ENCODE data around the gene ADRM1. TPM values are rescaled to one million over a fixed set of nuclear protein-coding genes. Genes with fewer than 3 reads are reported as not detected.

ADRM1 gene
- total RNA-seq, 1 experiment from 2014 or later, result 227 TPM

DNA sequence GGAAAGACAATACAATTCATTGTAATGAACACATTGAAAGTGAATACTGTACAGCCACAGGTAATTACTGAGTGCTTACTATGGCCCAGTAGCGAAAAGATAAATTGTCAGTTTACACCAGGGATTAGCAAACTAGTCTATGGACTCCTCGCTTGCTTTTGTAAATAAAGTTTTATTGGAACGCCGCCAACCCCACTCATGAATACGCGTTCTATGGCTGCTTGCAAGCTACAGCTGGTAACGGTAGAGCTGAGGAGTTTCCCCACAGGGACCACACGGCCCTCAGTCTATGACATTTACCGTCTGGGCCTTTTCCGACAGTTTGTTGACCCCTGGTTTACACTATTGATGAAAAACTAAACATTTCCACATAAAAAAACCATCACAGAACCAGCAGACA is 40.1 kb downstream of the ADRM1 start:
- Mint-ChIP-seq H3K4me3 (ENCODE audit: low read depth, unreplicated experiment) (no peak overlapping the region), H3K36me3 (ENCODE audit: insufficient read depth, unreplicated experiment) (peaks cover 94% of the 10 kb centered on the region), H3K4me1 (ENCODE audit: low read depth, unreplicated experiment) (no peaks in the 10 kb centered on the region), H3K27ac (ENCODE audit: unreplicated experiment) (no peak overlapping the region), H3K27me3 (ENCODE audit: unreplicated experiment) (no peaks in the 10 kb centered on the region), H3K9me3 (ENCODE audit: low read depth, unreplicated experiment) (no peaks in the 10 kb centered on the region)
- DNase-seq, result no peak
- CTCF ChIA-PET, result no interaction called here
- BruUV-seq (replicated peaks), result TSS peak; percentile 10
- no peak for TF ChIP-seq CTCF (IDR thresholded peaks at IDR 0.05; ENCODE audit: unreplicated experiment)
- intact Hi-C loops (cut with micrococcal nuclease; ENCODE audit: unreplicated experiment), result no loop called here

DNA sequence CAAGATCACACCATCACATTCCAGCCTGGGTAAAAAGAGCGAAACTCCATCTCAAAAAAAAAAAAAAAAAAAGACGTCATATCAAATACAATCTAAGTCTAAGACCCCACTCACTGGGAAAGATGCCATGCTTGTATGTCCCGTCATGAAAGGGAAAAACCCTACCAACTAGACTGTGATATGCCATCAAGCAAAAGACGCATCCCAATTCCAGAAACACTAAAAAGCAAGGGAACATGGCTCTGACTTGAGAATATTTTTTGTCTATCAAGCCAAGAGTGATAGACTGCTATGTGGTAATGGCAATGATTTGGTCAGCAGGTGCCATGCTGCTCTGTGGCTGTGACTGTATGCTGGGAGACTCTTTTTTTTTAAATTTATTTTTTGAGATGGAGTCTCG is 41.3 kb downstream of the ADRM1 start:
- CTCF ChIA-PET, result no interaction called here
- Mint-ChIP-seq H3K4me3 (ENCODE audit: low read depth, unreplicated experiment) (no peak overlapping the region), H3K36me3 (ENCODE audit: insufficient read depth, unreplicated experiment) (peaks cover 94% of the 10 kb centered on the region), H3K27me3 (ENCODE audit: unreplicated experiment) (no peaks in the 10 kb centered on the region), H3K4me1 (ENCODE audit: low read depth, unreplicated experiment) (peaks cover 10% of the 10 kb centered on the region), H3K9me3 (ENCODE audit: low read depth, unreplicated experiment) (peaks cover 3% of the 10 kb centered on the region), H3K27ac (ENCODE audit: unreplicated experiment) (no peak overlapping the region)
- BruUV-seq (replicated peaks), result no TSS peak
- intact Hi-C loops (cut with micrococcal nuclease; ENCODE audit: unreplicated experiment), result no loop called here
- no peak for TF ChIP-seq CTCF (IDR thresholded peaks at IDR 0.05; ENCODE audit: unreplicated experiment)
- no peak for DNase-seq

- no peak for TF ChIP-seq CTCF (IDR thresholded peaks at IDR 0.05; ENCODE audit: unreplicated experiment)
- DNase-seq, result no peak
- intact Hi-C loops (cut with micrococcal nuclease; ENCODE audit: unreplicated experiment), result no loop called here
- CTCF ChIA-PET, result no interaction called here
- Mint-ChIP-seq H3K27me3 (ENCODE audit: unreplicated experiment) (no peaks in the 10 kb centered on the region), H3K27ac (ENCODE audit: unreplicated experiment) (no peak overlapping the region), H3K4me1 (ENCODE audit: low read depth, unreplicated experiment) (peaks cover 17% of the 10 kb centered on the region), H3K9me3 (ENCODE audit: low read depth, unreplicated experiment) (peaks cover 3% of the 10 kb centered on the region), H3K4me3 (ENCODE audit: low read depth, unreplicated experiment) (no peak overlapping the region), H3K36me3 (ENCODE audit: insufficient read depth, unreplicated experiment) (peaks cover 94% of the 10 kb centered on the region)
- TSS peak; percentile 11 for BruUV-seq (replicated peaks)
Measured at GRCh38 chr20:62344782-62345181, 42.0 kb downstream of the ADRM1 start.

DNA sequence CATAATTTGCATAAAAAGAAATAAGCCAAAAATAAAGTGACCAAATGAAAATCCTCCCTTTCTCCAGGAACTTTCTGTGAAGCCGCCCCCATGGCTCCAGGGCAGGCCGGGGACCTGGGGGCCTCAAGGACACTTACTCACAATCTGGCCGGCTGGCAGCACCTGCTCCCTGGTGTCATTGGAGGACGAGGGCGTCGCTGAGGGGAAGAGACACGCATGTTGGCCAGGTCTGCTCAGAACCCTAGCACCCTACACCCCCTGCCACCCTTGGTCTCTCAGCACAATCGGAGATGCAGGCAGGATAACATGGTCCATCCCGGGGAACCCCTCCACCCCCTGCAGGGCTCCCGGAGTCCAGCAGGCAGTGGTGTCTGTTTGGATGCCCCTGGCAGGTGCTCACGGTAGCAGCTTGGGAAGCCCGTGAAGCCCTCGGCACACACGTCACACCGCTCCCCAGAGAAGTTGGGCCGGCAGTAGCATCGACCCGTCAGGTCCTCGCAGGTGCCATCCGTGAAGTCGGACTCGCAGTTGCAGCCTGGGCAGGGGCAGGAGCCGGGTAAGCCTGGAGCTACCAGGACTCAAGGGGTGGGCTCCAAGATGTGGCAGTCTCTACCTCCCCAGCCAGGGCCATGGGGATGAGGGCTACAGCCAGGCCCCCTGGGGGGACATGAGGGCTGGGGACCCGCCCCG is 43.0 kb downstream of the ADRM1 start:
- TF ChIP-seq CTCF (IDR thresholded peaks at IDR 0.05; ENCODE audit: unreplicated experiment), result no peak
- no peak for DNase-seq
- Mint-ChIP-seq H3K4me3 (ENCODE audit: low read depth, unreplicated experiment) (no peak overlapping the region), H3K36me3 (ENCODE audit: insufficient read depth, unreplicated experiment) (peaks cover 96% of the 10 kb centered on the region), H3K27ac (ENCODE audit: unreplicated experiment) (no peak overlapping the region), H3K9me3 (ENCODE audit: low read depth, unreplicated experiment) (peaks cover 3% of the 10 kb centered on the region), H3K4me1 (ENCODE audit: low read depth, unreplicated experiment) (peaks cover 25% of the 10 kb centered on the region), H3K27me3 (ENCODE audit: unreplicated experiment) (no peaks in the 10 kb centered on the region)
- CTCF ChIA-PET, result no interaction called here
- intact Hi-C loops (cut with micrococcal nuclease; ENCODE audit: unreplicated experiment), result no loop called here
- BruUV-seq (replicated peaks), result no TSS peak

Measured in Calu3 (cell line).